IPS-18c (cell line): Measurements from ENCODE around the gene TRH.

Source experiments
- H3K4me3 ChIP-seq: 2 replicates; pipeline ENCODE4 v1.7.0; 2013; ENCODE audit warnings: low read depth, mild to moderate bottlenecking, low read length, moderate library complexity; ENCODE audit not compliant: insufficient read depth
- H3K9me3 ChIP-seq: one replicate; pipeline ENCODE4 v1.6.1; 2013; ENCODE audit warnings: mild to moderate bottlenecking, low read length, moderate library complexity; ENCODE audit not compliant: control insufficient read depth, insufficient read depth

The TRH gene, protein sequence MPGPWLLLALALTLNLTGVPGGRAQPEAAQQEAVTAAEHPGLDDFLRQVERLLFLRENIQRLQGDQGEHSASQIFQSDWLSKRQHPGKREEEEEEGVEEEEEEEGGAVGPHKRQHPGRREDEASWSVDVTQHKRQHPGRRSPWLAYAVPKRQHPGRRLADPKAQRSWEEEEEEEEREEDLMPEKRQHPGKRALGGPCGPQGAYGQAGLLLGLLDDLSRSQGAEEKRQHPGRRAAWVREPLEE

GRCh38 chr3:129974564-129974832 lies at the start of gene TRH:
TSS of gene TRH (plus strand) at chr3:129974720. CDS start at chr3:129975817, 1,097 bp downstream.
- Histone ChIP-seq H3K9me3 (no peaks in the 10 kb centered on the region), H3K4me3 (peak within 1 kb of the TSS; percentile 34; the same call in 1 of the 2 replicates)

DNA sequence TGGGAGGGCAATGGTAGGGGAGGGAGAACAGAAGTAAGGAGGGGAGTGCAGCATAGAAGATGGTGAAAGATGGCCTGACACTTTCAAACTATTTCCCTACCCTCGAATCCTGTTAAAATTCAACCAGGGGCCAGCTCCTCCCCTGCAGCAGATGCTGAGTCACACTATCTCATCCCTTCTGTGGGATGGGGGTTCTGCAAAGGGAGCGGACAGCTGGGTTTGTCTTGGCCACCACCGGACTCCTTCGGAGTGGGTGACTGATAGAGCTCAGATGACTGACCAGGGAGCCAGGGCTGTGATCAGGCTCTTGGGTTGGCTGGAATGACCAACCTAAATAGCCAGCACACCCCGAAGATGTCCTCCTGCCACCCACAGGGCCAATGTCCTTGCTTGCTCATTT lies 47.4 kb upstream of the TRH start:
- H3K9me3 ChIP-seq = peaks cover 5% of the 10 kb centered on the region
- H3K4me3 ChIP-seq = no peak overlapping the region

DNA sequence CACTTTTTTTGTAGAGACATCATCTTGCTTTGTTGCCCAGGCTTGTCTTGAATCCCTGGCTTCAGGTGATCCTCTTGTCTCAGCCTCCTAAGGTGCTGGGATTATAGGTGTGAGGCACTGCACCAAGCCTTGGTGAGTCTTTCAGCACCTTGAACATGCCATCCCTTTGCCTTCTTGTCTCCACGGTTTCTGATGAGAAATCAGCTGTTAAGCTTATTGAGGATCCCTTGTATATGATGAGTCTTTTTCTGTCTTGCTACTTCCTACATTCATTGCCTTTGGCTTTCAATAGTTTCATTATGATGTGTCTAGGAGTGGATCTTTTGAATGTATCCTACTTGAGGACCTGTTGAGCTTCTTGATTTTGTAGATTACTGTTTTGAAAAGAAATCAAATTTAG lies 45.1 kb upstream of the TRH start:
- Histone ChIP-seq H3K4me3 (no peak overlapping the region), H3K9me3 (peaks cover 5% of the 10 kb centered on the region)

DNA sequence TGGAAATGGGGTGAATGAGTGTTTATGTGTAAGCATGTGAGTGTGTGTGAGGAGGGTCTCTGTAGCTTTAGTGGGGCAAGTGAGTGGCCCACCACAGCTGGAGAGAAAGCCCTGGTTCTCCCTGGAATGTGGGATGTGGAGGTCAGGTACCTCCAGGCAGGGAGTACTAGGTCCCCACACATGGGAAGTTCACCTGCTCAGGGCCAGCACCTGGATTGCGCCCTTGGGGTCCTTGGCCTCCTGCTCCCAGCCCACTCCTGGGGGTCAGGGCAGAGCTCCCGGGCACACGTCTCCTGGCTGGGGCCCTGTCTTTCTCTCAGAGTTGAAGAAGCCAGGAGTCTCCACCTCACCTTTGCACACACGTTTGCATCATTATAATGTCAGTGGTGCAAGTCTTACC lies 41.0 kb upstream of the TRH start:
- H3K9me3 ChIP-seq = no peaks in the 10 kb centered on the region
- no peak overlapping the region for H3K4me3 ChIP-seq

DNA sequence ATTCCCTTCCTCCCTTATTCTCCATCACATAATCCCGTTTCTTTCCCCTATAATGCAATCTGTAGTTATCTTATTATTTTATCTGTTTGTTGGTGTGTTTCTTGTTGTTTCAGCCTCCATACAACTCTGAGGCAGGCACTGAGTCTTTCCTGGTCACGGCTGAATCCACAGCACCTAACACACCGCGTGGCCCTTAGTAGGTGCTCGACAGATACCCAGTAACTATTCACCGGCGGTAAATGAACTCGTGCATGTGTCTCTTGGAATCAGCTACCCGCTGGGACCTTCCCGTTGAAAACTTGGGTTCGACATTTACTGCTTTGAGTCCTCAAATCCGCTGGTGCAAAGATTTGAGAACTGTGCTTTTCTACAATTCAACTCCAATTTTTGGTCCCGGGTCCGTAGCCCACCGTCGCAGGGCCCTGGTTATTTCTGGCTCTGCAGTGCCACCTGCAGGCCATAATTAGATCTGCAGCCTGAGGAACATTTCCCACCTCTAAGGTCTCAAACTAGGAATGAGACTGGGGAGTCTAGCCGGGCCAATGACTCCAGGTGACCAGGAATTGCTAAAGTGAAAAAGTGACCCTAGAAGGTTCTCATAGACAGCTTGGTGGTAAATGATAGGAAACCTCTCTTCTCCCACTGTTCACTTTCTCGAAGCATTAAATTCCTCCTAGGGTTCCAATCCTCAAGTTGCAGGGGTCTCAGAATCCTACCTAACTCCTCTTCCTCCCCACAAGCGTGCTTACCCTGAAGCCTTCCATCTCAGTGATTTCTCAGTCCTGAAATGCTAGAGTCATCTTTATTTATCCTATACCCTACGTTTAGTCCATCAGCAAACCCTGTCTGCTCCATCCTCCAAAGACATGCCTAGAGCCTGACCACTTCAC lies 40.0 kb upstream of the TRH start:
- Histone ChIP-seq H3K9me3 (no peaks in the 10 kb centered on the region), H3K4me3 (no peak overlapping the region)

GRCh38 chr3:129936757-129937156 lies 37.8 kb upstream of the TRH start:
- no peak overlapping the region for H3K4me3 ChIP-seq
- H3K9me3 ChIP-seq = no peaks in the 10 kb centered on the region

- Histone ChIP-seq H3K9me3 (no peaks in the 10 kb centered on the region), H3K4me3 (no peak overlapping the region)
These were observed 36.8 kb upstream of the TRH start for GRCh38 chr3:129937717-129938116.

- H3K4me3 ChIP-seq = no peak overlapping the region
- H3K9me3 ChIP-seq = no peaks in the 10 kb centered on the region
These were observed 36.2 kb upstream of the TRH start for GRCh38 chr3:129938140-129938930.

GRCh38 chr3:129940086-129940485 lies 34.4 kb upstream of the TRH start:
- Histone ChIP-seq H3K9me3 (peaks cover 2% of the 10 kb centered on the region), H3K4me3 (no peak overlapping the region; the same call in 1 of the 2 replicates)

DNA sequence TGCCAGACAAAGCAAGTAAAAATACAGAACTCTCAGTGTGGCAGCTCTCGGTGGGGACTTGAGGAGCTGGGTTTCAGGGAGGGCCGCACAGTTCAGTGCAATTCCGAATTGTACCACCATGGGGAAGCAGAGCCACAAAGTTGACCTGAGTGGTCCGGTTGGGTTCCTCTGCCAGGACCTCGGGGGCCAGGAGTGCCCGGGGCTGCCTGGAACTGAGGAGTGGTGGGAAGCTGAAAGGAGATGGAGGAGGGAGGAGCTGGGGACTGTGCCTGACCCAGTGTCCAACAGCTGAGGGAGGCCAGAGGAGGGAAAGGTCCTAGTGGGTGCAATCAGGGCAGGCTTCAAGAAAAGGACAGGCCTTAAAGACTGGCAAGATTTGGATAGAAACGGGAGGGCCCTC lies 32.2 kb upstream of the TRH start:
- Histone ChIP-seq H3K4me3 (no peak overlapping the region), H3K9me3 (peaks cover 2% of the 10 kb centered on the region)

GRCh38 chr3:129943020-129943419 lies 31.5 kb upstream of the TRH start:
- Histone ChIP-seq H3K4me3 (no peak overlapping the region), H3K9me3 (peaks cover 2% of the 10 kb centered on the region)

GRCh38 chr3:129944709-129945108 lies 29.8 kb upstream of the TRH start:
- Histone ChIP-seq H3K4me3 (no peak overlapping the region), H3K9me3 (peaks cover 2% of the 10 kb centered on the region)

GRCh38 chr3:129947538-129948240 lies 26.8 kb upstream of the TRH start:
- no peak overlapping the region for H3K4me3 ChIP-seq
- peaks cover 2% of the 10 kb centered on the region for H3K9me3 ChIP-seq

DNA sequence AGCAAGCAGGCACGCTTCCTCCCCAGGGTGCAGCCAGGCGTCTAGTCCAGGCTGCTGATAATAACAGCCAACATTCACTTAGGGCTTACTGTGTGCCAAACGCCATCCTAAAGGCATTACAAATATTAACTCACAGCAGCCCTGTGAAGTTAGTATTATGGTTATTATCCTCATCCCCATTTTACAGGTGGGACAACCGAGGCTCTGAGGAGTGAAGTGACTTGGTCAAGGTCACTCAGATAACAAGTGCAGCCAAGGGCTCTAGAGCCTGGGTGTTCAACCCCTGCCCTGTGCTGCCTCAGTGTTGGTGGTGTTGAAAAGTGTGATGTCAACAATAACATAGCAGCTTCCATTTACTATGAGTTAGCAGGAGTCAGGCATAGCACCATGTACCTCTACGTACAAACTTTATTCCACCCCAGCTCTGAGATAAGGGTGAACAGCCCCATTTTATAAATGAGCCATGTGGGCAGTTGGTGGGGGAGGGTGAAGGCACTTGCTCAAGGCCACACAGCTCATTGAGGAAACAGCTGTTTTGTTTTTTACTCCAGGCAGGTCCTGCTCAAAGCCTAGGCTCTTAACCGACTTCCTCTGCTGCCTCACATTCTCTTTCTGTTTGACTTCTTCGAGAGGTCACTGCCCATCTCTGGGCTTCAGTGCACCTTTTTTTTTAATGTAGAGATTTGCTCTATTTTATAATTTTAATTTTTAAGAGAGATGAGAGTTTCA lies 24.0 kb upstream of the TRH start:
- no peaks in the 10 kb centered on the region for H3K9me3 ChIP-seq
- no peak overlapping the region for H3K4me3 ChIP-seq

DNA sequence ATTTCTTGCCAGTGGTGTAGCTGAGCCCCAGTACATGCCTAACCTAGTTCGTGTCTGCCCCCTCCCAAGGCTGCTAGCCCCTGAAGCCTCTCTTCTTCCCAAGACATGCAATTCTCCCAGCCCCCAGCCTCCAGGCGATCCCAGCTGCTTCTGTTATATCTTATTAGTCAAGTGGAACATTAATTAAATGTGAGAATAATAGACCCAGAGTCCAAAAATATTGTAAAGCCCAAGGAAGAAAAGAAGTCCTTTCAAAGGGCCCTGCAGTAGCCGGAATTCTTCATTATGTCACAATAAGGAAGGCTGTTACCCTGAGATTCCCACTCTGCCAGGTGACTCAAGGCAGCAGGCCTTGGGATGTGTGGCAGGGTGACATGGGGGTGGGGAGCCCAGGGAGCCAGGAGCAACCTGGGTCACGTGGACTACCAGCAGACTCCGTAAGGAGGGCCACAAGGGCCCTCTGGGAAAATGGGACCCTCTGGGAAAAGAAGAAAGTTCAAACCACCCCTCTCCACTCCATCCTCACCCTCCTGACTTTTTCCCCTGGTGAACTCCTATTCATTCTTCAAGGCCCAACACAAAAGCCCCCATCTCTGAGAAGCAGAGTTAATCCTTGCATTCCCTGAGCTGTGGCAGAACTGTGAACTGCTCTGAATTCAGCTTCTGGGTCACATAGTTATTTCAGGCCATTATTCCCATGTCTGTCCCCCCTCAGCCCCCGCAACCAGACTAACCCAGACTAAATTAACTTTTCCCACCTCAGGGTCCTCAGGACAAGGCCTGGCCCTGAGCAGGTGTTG lies 21.8 kb upstream of the TRH start:
- Histone ChIP-seq H3K9me3 (no peaks in the 10 kb centered on the region), H3K4me3 (no peak overlapping the region)

DNA sequence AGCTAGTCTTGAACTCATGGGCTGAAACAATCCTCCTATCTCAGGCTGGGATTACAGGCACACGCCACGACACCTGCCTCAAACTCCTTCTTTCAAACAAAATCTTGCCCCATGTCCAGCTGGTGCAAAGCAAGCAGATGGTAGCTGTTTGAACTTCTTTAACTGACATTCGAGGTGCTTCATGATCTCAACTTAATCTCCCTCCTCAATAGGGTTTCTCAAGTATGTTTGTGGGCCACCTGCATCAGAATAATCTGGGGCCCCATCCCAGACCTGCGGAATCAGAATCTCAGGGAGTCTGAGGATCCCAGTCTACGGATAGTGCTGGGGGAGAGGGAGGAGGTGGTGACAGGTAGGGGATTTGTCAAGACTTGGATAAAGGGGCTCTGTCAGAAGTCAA lies 20.9 kb upstream of the TRH start:
- H3K4me3 ChIP-seq = no peak overlapping the region
- H3K9me3 ChIP-seq = no peaks in the 10 kb centered on the region
